GM19397 (cell line): ENCODE data around the gene WWOX.

ENCODE experiments used
- ATAC-seq: cut with Tn5 transposase; IDR thresholded peaks from one replicate; pipeline ENCODE4 v1.9.1; 2021; ENCODE audit warnings: mild to moderate bottlenecking, moderate library complexity; ENCODE audit not compliant: unreplicated experiment

WWOX gene

DNA sequence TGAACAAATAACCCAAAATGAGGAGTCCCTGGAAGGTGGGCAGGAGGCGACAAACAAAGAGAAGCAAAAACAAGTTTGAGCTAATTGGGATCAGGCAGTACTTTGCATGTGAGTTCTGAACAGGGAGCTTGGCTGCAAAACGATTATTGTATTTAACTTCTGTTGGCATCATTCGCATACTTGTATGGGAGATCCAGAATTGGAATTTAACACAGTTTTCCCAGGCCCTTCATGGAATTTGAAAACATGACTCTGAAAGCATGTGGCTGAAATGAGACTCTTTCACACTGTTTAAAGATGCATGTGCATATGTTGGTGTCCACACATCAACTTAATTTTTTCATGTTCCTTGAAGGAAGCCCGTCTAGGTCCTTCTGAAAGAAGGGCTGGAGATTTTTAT, 674.3 kb downstream of the WWOX start:
- no peak for ATAC-seq

DNA sequence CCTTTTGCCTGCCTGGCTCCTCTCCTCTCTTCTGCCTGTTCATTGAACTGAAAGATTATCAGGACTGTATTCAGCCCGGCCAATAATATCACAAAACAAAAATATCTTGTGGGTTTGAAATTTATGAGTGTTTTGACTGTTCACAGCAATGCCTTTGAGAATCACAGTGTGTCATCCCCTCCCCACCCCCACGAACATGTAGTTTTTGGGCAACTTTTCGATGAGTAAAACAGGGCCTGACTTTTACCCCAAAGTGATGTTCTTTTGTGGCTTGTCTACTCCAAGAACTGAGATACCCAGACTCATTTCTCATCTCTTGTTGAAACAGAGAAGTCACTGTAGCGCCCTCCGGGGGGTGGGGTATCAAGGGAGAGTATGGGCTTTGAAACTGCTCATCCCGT, 675.7 kb downstream of the WWOX start:
- ATAC-seq, result no peak

DNA sequence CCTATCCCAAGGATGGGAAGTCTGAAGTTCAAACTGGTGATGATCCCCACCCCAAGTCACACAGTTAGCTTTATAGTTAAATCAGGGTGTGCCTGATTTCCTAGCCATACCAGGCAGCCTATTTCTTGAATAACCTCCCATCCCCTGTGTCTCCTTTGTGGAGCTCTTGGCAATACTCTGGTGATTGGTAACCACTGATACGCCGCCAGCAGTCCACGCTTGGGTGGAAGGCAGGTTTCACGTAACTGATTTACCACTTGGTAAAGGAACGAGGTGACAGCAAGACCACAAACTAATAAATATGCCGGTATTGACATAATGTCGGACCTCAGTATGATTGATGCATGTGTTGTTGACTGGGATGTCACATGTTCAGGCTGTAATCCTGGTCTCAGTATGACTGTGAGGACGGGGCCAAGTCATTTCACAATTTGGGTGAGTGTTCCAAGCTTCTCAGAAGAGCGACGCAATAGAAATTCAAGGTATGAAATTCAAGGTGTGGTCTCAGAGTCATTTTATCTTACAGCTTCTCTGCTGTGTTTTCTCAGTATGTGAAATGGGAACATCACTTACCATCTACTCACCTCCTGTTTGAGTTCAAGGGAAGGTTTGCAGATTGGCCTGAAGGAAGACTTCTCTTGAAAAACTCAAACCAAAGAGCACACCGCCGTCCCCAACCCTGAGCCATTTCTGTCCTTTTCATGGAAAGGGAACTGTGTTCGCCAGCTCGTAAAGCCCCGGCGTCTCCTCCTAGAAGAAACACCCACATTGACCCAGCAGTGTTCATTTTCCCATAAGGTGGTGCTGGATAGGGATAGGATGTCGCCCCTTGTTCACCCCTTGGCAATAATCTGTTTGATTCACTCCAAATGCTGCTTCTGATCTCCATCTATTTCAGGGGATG, 678.9 kb downstream of the WWOX start:
- ATAC-seq, result peak; percentile 59

DNA sequence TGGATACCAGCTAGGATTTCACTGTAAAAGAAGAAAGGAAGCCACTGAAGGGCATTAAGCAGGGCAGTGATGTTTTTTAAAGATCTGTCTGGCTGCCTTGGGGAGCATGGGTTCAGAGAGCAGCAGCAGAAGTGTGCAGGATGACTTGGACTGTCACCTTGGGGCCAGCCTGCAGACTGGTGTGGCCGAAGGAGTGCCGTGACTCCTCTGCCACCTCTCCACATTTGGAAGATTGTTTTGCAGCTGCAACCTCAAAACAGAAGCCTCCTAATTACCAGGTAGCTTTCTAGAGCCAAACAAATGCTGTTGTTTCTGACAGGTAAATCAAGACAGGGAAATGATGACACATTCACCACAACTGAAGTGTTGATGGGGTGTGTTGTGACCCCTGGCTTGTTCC, 681.4 kb downstream of the WWOX start:
- no peak for ATAC-seq

- no peak for ATAC-seq
Observed at GRCh38 chr16:78782572-78782971, 683.1 kb downstream of the WWOX start.

- no peak for ATAC-seq
Observed at GRCh38 chr16:78783570-78784079, 684.2 kb downstream of the WWOX start.

DNA sequence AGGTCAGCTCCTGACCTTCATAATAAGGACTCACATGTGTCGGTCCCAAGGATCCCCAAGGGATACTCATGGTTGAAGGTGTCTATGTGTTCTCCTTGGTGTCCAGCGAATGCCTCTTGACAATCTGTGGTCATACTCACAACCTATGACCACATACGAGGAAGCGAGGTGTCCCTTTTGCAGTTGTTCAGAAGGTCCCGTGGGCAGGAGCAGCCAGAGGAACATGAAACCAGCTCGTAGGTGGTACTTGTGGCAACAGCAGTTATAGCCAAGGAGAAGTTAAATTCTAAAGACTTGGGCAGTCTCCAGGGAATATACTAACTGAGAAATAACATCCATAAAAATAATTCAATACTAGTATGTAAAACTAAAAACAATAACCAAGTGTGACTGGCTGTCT, 685.3 kb downstream of the WWOX start:
- ATAC-seq, result no peak

- ATAC-seq, result no peak
Observed at GRCh38 chr16:78785218-78785617, 685.8 kb downstream of the WWOX start.

- ATAC-seq, result no peak
Observed at GRCh38 chr16:78786635-78787034, 687.2 kb downstream of the WWOX start.

DNA sequence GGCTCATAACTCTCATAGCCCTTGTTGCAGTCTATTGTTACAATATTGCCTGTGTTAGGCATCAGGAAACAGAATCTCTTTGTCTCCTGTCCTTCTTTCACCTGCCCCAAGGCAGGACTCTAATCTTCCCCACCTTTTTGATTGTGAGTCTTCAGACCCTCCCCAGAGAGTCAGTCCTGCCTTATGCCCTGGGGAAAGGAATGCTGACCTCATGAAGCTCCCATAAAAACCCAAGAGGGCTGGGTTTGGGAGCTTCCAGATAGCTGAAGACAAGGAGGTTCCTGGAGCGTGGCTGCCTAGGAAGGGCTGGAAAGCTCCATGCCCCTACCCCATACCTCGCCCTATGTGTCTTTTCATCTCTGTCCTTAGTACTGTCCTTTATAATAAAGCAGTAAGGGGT, 688.8 kb downstream of the WWOX start:
- no peak for ATAC-seq

DNA sequence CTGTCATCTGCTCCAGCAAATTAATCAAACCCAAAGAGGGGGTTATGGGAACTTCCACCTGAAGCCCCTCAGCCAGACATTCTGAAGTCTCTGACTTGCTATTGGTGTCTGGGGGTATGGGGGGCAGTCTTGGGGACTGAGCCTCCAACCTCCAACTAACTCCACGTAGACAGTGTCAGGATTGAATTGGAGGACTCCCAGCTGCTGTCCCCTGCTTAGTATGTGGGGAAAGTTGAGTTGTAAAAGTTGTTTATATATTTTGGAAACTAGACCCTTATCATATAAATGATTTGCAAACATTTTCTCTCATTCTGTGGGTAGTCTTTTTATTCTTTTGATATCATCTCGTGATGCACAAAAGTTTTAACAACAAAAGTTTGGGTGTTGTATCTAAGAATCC, 689.2 kb downstream of the WWOX start:
- no peak for ATAC-seq

- no peak for ATAC-seq
Observed at GRCh38 chr16:78789561-78789960, 690.1 kb downstream of the WWOX start.

DNA sequence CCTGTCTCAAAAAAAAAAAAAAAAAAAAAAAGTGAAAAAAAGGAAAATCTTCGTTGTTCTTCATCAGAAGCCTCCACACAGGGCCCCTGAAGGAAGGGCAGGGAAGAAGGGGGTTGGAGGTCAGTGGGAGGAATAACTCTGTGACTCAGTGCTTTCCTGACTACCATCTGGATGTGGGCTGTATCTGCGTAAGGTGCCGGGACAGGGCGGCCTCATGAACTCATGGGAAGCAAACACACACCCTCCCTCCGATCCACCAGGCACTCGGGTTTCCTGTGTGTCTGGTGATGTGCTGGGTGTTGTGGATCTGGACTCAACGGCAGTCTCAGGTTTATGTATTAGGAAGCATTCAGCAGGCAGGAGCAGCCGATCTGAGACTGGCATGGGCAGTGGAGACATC, 691.6 kb downstream of the WWOX start:
- no peak for ATAC-seq

GRCh38 chr16:78791926-78792325, 692.5 kb downstream of the WWOX start:
- ATAC-seq, result no peak

DNA sequence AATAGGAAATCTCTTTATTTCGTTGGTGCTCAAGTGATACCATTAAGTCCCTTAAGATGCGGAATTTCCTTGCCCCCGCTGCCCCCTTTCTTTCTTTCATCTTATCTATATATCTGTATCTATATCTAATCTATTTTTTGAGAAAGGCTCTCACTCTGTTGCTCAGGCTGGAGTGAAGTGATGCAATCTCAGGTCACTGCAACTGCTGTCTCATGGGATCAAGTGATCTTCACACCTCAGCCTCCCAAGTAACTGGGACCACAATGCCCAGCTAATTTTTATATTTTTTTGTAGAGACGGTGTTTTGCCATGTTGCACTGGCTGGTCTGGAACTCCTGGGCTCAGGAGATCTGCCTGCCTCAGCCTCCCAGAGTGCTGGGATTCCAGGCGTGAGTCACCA, 693.5 kb downstream of the WWOX start:
- no peak for ATAC-seq

GRCh38 chr16:78794581-78795250, 695.3 kb downstream of the WWOX start:
- ATAC-seq, result no peak

DNA sequence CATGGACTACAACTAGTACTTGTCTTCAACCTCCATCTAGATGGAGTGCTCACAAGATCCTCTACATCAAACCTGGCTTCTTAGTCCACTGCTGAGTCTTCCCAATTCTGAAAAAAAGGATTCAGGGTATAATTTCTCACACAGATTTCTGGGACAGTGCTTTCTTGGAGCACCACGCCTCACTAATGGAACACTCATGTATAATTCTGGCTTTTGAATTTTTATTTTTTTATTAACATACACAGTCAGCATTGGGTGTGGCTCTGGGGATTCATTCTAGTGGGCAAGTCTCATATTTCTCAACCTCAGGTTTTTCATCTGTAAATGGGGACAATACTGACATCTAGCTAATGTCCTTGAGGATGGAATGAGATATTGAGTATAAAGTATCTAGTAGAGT, 696.0 kb downstream of the WWOX start:
- no peak for ATAC-seq

DNA sequence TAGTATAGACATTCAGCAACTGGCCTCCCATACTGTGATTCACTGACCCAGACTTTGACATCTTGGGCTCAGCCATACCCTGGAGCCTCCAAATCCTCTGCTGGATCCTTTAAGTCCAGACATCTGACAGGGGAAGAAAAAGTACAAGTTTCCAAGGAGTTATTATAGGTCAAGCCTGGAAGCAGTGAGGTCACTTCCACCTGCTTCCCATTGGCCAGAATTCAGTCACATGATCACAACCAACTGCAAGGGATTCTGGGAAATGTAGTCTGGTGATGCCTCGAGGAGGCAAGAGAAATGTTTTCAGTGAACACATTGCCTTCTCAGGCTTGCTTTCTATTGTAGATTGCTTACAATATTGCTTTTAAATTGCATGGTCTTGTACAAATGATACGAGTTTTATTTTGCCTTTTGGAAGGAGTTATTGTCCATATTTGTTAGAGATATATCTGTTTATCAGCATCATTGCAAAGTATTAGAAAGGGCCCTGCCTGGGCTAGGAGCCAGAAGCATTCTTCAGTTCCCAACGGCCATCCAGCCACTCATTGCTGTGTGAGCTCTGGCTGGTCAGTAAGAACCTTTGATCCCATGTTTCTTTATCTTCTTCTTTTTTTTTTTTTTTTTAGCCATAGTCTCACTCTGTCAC, 696.9 kb downstream of the WWOX start:
- no peak for ATAC-seq

DNA sequence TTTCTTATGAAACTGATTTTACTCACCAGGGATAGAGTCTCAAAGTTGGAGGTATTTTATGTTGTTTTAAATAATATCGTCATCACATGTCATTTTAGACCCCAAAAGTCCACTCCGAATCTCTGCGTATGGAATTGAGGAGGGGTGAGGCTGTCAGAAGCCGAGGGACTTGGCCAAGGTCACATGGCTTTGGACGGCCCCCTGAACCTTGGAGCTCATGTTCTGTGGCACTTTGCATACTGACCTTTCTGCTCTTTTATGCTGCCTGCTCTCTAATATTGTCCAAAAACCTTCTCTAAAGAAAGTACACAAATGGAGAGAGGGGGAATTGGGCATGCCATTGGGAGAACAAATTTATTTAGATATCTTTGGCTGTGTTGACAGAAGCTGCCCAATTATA, 700.0 kb downstream of the WWOX start:
- no peak for ATAC-seq

DNA sequence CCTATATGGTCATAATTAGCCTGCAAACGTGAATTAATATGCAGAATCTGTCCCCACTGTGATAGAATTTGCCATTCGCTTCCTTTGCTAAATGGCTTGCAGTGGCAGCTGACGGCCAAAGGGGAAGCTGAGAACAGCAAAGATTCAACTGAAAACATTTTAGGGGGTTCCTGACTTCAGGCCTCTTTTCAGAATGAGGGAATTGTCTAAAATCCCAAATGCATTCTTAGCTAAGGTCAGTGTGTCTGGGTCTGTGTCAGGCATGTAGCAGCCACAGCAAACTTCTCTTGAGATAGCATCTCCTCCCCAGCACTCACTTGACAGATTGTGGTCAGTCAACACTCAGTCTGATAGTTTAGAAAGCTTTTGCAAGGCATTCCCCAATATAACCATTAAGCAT, 701.1 kb downstream of the WWOX start:
- ATAC-seq, result no peak

- ATAC-seq, result no peak
Observed at GRCh38 chr16:78804058-78804735, 704.7 kb downstream of the WWOX start.
